BJ (cell line): ENCODE results near the gene PDK4. TPM values are rescaled to one million over a fixed set of nuclear protein-coding genes. Genes with fewer than 3 reads are reported as not detected.

Experiments used
- CTCF ChIA-PET: fragments of 350-600 bp; formaldehyde crosslinking; extraction: SDS; loops from one replicate; lab custom pipeline; 2021; ENCODE audit warnings: antibody characterized with exemption, inconsistent platforms; lab: Yijun Ruan, JAX
- POLR2A ChIA-PET: fragments of 300-600 bp; sonication (Branson Sonifier 250); formaldehyde crosslinking; extraction: SDS; loops from one replicate; lab custom pipeline; 2021; ENCODE audit warnings: antibody characterized with exemption; lab: Charles Lee
- DNase-seq: peaks from one replicate; pipeline ENCODE4 v3.0.0-alpha.2; 2011; ENCODE audit warnings: low read depth
- H3K27me3 ChIP-seq: 2 replicates; pipeline ENCODE4 v1.6.0; 2011; ENCODE audit warnings: low read length; ENCODE audit not compliant: control insufficient read depth, insufficient read depth
- H3K36me3 ChIP-seq: 2 replicates; pipeline ENCODE4 v1.5.1; 2011; ENCODE audit warnings: low read length; ENCODE audit not compliant: control insufficient read depth, insufficient read depth
- H3K4me3 ChIP-seq: 2 replicates; pipeline ENCODE4 v1.5.1; 2011; ENCODE audit warnings: low read depth, mild to moderate bottlenecking, control low read depth, low read length
- polyA plus RNA-seq: library from polyadenylated mRNA; depleted of rRNA; stranded (reverse); fragments of >200 nt; gene quantifications from 2 replicates; pipeline ENCODE4 v1.2.3, GENCODE V29; 2011
- TF ChIP-seq, protein P1 (sequence below): IDR thresholded peaks from 2 replicates; pipeline ENCODE4 v1.5.1; 2011; ENCODE audit warnings: low read depth, mild to moderate bottlenecking, control low read depth, inconsistent platforms, low read length, moderate library complexity; ENCODE audit not compliant: insufficient read depth

Gene PDK4
- polyA plus RNA-seq, 1 experiment: 0.05 TPM

DNA sequence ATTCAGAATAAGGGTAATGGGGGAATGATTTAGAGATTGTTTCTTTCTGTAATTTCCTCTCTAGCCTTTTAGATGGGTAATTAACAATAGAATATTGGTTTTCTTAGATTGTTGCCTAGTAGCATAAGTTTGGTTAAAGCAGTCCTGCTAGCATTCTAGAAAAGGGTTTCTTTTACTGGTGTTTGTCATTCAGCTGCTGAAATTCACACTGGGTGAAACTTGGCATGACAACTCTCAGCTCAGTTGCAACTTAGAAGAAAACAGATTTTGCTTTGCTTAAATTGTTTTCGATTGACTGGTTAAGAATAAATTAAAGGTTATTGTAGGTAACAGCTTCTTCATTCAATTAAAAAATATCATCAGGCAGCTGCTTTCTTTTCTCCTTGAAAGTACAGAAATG is 25.1 kb upstream of the PDK4 start:
- Histone ChIP-seq H3K36me3 (no peaks in the 10 kb centered on the region), H3K27me3 (no peaks in the 10 kb centered on the region), H3K4me3 (no peak overlapping the region)
- ChIA-PET CTCF (interaction anchor here (1.0 to 1.4 kb wide), 2 partner anchors 65 to 93 kb away, joined by 3 to 4 read pairs; no protein-coding TSS in a partner anchor), POLR2A (no interaction called here)
- DNase-seq: no peak
- TF ChIP-seq, protein P1, sequence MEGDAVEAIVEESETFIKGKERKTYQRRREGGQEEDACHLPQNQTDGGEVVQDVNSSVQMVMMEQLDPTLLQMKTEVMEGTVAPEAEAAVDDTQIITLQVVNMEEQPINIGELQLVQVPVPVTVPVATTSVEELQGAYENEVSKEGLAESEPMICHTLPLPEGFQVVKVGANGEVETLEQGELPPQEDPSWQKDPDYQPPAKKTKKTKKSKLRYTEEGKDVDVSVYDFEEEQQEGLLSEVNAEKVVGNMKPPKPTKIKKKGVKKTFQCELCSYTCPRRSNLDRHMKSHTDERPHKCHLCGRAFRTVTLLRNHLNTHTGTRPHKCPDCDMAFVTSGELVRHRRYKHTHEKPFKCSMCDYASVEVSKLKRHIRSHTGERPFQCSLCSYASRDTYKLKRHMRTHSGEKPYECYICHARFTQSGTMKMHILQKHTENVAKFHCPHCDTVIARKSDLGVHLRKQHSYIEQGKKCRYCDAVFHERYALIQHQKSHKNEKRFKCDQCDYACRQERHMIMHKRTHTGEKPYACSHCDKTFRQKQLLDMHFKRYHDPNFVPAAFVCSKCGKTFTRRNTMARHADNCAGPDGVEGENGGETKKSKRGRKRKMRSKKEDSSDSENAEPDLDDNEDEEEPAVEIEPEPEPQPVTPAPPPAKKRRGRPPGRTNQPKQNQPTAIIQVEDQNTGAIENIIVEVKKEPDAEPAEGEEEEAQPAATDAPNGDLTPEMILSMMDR: no peak

DNA sequence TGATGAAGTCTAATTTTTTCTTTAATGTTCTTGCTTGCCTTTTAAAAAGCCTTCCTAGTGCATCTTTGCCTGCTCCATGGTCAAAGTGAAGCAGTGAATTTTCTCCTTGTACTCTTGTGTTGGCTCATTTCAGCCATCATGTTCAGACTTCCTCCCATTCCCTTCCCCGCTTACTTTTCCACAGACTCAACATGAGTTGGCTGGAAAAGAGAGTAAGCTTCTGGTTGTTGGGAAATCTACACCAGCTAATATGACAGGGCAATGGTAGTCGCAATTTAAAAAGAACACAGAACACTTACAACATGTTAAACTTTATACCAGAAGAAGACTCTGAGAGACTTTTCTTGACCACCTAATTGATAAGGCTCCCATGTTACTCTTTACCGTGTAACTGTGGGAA is 24.3 kb upstream of the PDK4 start:
- CTCF ChIA-PET: interaction anchor here (1.4 kb wide), 1 partner anchor 93 kb away, joined by 4 read pairs; no protein-coding TSS in a partner anchor
- TF ChIP-seq, protein P1: no peak
- POLR2A ChIA-PET: no interaction called here
- no peak for DNase-seq
- H3K27me3 ChIP-seq: no peaks in the 10 kb centered on the region
- H3K36me3 ChIP-seq: no peaks in the 10 kb centered on the region
- H3K4me3 ChIP-seq: no peak overlapping the region

DNA sequence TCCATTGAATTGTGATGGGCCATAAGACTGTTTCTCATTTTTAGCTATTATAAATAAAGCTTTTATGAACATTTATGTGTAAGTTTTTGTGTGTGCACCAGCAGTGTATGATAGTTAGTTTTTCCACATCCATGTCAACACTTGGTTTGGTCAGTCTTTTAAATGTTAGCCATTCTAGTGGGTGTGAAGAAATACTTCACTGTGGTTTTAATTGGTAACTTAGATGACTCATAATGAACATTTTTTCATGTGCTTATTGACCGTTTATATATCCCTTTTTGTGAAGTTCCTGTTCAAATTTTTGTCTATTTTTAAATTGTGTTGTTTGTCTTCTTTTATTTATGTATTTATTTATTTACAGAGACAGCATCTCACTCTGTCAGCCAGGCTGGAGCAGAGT is 23.6 kb upstream of the PDK4 start:
- Histone ChIP-seq H3K4me3 (no peak overlapping the region), H3K27me3 (no peaks in the 10 kb centered on the region), H3K36me3 (no peaks in the 10 kb centered on the region)
- ChIA-PET CTCF (no interaction called here), POLR2A (no interaction called here)
- DNase-seq: no peak
- TF ChIP-seq, protein P1: no peak

DNA sequence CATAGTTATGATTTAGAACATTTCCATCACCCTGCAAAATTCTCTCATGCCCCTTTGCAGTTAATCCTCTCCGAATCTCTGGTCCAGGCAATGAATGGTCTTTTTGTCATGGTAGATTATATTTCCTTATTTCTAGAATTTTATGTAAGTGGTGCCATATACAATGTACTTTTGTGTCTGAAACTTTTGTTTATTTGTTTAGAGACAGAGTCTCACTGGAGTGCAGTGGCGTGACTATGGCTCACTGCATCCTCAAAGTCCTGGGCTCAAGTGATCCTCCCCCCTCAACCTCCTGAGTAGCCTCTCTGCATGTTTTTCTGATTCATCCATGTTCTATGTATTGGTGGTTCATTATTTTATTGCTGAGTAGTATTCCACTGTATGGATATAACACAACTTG is 23.2 kb upstream of the PDK4 start:
- H3K36me3 ChIP-seq: no peaks in the 10 kb centered on the region
- TF ChIP-seq, protein P1: no peak
- CTCF ChIA-PET: no interaction called here
- no peak for DNase-seq
- no peaks in the 10 kb centered on the region for H3K27me3 ChIP-seq
- POLR2A ChIA-PET: no interaction called here
- H3K4me3 ChIP-seq: no peak overlapping the region

DNA sequence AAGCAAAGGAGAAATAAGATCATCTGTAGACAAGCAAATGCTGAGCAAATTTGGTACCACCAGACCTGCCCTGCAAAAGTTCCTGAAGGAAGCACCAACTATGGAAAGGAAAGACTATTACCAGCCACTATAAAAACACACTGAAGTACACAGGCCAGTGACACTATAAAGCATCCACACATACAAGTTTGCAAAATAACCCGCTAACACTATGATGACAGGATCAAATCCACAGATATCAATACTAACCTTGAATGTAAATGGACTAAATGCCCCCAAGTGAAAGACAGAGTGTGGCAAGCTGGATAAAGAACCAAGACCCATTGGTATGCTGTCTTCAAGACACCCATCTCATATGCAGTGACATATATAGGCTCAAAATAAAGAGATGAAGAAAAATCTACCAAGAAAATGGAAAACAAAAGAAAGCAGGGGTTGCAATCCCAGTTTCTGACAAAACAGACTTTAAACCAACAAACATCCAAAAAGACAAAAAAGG is 18.2 kb upstream of the PDK4 start:
- Histone ChIP-seq H3K36me3 (no peaks in the 10 kb centered on the region), H3K27me3 (no peaks in the 10 kb centered on the region), H3K4me3 (no peak overlapping the region)
- TF ChIP-seq, protein P1: no peak
- POLR2A ChIA-PET: no interaction called here
- CTCF ChIA-PET: no interaction called here
- no peak for DNase-seq
